NCI-H2227 (cell line): ENCODE data around the gene MATN3.
A peak's percentile ranks its signal among the peaks of the same experiment; 100 is the strongest.
"Not testable (repeated sequence)": the region's sequence is repeated elsewhere in the genome, so short reads cannot be mapped to it uniquely, and the experiment has no call there.

ENCODE experiments used
- DNase-seq: peaks from one replicate; lab custom pipeline; 2025; ENCODE audit not compliant: unreplicated experiment; lab: John Stamatoyannopoulos, UW

The MATN3 gene

DNA sequence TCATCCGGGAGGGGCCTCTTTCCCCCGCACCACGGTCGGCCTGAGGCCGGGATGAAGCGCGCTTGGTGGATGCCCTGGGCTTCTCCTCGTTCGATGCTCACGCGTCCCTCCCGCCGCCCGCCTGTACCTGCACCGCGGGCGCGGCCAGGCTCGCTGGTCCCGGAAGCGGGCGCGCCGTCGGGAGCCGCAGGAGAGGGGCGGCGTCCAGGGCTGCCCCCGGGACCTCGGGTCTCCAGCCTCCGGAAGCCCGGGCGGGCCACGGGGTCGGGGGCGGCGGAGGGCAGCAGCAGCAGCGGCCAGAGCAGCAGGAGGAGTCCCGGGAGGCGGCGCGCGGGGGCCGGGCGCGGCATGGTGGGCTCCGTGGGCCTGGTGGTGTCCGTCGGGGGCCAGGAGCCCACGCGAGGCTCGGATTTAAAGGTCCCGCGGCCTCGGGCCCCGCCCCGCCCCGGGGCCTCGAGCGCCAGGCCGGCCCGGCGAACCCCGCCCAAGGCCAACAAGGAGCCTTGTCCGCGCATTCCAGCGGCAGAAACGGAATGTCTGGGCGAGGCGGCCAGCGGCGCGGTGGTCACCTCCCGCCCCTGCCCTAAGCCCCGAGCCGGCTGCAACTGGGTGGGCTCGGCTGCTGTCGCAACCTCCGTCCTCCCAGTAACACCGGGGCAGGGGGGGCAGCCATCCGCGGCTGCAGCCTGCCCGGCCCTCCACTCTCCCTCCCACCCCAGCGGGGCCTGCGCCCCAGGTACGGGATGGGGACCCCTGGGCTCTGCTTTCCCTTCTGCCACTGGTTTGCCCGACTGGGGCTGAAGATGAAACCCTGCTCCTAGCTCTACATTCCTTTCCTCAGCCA is at the start of gene MATN3:
MATN3 (minus strand) TSS at position 387 of the 844 bp plus-strand sequence; CDS start at position 350, 37 bp downstream.
- DNase-seq: peak; percentile 37

DNA sequence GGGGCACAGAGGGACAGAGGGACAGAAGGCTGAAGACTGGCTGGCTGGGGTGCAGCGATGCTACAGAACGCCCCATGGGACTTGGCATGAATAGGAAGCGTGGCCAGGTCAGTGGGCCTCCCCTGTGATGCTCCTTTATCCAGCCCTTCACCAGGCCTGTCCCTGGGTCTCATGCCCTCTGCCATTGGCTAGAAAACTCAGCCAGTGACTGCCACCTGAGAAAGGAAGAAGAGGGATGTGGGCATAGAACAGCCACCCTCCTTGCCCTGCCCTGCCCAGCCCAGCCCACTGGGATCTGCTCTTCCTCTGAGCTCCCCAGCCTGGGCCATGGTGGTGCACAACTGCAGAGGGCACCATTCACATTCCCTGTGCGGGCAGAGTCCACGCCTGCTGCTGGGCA is 49.5 kb upstream of the MATN3 start:
- DNase-seq: no peak

DNA sequence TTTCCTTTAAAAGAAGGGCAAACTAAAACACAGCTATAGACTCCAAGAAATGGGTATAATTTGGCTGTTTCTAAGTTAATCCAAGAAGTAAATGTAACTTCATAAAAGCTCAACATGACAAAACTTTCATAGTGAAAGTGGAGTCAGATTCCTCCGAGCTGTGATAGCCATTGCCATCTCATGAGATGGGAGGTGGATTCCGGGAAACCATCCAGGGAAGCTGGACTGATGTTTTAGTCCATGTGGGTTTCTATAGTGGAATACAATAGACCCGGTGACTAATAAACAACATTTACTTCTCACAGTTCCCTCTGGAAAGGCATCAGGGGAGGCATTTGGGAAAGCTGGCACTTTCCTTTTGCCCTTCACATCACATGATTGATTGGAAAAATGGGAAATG is 49.0 kb upstream of the MATN3 start:
- no peak for DNase-seq

GRCh38 chr2:20060106-20060505 is 47.6 kb upstream of the MATN3 start:
- no peak for DNase-seq

DNA sequence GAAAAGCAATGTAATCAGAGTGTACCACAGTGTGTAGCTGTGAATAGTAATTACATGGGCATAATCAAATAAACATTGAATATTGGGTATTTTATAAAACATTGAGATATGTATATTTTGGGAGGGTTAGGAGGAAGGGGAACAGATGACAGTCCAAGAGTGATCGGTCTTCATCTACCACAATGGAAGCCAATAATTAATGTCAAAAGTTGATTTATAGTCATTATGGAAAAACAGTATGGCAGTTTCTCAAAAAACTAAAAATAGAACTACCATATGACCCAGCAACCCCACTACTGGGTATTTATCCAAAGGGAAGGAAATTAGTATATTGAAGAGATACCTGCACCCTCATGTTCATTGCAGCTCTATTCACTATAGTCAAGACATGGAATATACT is 44.8 kb upstream of the MATN3 start:
- DNase-seq: no peak

GRCh38 chr2:20054931-20055330 is 42.5 kb upstream of the MATN3 start:
- no peak for DNase-seq

DNA sequence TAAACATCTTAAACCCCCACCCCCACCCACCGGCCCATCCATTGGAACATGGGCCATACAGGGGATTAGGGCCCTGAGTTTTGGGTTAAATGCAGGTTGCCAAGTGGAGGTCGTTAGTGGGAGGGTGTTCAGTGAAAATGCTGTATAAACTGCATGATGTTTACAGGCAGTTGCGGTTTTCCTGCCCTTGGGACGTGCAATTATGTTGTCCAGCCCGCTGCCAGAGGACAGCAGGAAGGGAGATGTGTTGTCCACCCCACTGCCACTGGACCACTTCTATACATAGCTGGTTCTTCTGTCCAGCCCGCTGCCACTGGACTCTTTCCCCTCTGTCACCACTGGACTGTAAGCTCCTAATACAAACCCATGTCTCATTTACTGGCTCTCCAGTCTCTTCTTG is 41.7 kb upstream of the MATN3 start:
- DNase-seq: no peak

DNA sequence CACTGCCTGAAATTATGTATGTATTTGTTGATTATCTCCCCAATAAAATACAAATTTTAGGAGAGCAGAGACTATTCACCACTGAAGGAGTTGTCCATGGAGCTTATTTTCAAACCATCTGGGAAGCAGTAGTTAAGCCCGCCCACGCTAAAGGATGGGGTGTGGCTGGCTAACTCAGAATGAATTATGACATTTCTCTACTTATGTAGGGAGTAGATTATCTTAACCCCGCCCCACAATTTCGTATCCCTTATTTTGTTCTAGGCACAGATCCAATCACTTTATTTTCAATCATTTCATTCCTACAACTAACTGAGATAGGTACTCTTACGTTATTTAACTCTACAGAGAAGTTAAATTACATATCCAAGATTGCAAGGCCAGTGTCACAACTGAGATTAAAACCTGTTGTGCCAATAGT is 40.4 kb upstream of the MATN3 start:
- peak; percentile 67 for DNase-seq

DNA sequence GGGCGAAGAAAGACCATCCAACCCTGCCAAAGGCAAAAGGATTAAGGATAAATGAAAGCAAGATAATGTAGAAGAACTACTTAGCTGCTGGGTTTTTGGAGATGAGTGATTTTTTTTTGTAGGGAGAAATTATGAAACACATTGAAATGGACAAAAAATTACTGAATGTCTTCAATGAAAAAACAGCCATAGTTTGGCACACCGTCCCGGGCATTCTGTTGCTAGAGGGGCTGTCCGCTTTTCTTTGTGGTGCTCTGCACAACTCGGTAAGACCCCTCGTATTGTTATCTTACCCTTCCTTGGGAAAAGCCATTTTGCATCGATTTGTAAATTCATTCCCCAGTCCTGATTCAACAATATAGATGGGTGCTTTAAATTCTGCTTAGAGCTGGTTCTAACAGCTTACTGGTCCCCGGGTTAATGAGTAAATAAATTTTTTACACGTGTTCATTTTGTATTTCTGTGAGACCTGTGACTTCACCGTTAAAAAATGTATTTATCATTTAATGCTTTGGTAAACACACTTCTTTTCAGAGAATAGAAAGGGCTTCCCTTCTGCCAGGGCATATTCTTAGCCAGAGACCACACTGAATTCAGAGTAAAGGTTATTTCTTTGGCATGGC is 39.9 kb upstream of the MATN3 start:
- no peak for DNase-seq

- peak; percentile 99 for DNase-seq
These were observed 39.2 kb upstream of the MATN3 start, which contains the start of gene LAPTM4A for GRCh38 chr2:20051532-20052228. Gene LAPTM4A, minus strand, starts transcription at chr2:20051628. Its CDS starts 108 bp downstream, at chr2:20051520.

DNA sequence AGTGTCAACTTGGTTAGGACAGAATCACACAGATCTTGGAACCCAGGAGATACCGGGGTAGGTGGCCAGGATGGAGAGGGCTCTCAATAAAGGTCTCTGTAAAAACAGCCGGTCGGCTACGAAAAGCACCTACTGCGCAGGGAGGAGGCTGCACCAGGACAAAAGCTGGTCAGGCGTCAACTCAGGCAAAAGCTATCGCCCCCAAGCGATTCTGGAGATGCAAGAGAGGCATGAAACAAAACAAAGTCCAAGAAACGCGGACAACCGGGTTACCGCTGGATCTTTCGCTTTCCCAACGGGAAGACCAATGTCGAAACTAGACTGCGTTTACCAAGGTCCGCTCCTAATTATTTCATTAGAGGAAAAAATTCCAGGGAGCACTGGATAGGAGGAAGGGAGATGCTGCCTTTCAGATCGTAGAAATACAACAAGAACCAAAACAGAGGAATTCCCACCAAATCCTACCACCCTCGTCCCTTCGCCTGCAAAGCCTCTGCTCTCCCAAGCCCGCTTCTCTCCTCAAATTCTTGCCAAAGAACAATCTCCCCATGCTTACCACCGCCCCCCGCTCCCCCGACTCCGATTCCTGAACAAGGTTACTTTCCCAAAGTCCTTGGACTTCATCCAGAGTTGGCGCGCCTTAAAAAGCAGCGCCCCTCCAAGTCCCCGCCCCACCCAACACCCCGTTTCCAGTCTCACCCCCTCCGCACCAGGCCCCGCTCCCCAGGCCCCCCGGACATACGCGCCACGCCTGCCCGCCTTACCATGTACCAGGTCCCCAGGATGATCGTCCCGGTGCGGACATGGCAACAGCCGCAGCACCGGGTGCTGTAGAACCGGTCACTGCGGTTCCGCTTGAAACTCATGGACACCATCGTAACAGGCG is 38.4 kb upstream of the MATN3 start:
- peak; percentile 60 for DNase-seq

DNA sequence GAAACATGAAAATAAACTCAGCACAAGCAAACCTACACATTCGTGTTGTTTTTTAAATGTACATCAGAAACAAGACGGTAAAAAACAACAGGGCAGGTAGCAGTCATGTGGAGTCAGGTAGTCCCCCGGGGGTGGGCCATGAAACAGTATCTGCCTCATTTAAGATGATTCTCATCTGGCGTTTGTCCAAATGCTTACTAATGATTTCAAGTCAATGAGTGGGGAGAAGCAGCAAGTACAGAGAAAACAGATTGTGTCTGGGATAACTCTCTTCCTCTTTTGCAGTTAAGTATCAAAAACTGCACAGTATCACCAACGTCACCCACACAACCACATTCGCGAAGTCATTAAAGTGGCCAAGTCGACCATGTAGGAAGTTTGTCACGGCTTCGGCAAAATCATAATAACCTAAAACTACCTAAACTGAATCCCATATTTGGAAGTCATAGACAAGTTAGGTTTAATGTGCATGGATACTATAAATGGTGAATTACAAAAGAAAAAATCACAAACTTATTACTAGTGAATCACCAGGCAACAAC is 37.7 kb upstream of the MATN3 start:
- DNase-seq: peak; percentile 12

GRCh38 chr2:20049637-20050036 is 37.2 kb upstream of the MATN3 start:
- DNase-seq: peak; percentile 13

- DNase-seq: no peak
These were observed 36.3 kb upstream of the MATN3 start for GRCh38 chr2:20048488-20049448.

DNA sequence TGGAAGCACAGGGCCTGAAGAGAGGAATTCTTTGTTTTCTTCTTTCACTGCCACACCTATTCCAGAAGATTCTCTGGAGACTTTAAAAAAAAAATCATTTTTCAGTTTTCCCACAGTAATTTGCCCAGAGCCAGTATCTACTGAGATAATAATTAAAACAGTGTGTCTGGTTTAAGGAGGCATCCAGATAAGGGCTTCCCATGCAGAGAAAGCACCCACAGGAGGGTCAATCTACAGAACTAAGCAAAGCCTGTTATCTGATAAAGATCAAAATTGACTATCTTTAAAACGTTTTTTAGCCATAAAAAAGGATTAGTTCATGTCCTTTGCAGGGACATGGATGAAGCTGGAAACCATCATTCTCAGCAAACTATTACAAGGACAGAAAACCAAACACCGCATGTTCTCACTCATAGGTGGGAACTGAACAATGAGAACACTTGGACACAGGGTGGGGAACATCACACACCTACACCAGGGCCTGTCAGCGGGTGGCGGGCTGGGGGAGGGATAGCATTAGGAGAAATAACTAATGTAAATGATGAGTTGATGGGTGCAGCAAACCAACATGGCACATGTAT is 33.3 kb upstream of the MATN3 start:
- DNase-seq: not testable (repeated sequence)

DNA sequence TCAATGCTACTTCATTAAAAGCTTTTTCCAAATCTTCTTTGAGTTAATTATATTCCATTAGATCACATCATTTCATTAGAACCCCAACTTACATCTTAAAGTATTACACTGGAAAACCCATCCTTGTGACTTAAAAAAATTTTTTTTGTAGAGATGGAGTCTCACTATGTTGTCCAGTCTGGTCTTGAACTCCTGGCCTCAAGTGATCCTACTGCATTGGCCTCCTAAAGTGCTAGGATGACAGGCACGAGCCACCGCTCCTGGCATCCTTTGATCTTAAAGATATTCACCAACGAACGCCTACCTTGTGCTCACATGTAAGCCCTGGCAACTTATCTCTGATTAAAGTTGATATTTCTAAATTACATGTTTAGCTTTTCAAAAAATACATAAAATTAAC is 32.3 kb upstream of the MATN3 start:
- no peak for DNase-seq

DNA sequence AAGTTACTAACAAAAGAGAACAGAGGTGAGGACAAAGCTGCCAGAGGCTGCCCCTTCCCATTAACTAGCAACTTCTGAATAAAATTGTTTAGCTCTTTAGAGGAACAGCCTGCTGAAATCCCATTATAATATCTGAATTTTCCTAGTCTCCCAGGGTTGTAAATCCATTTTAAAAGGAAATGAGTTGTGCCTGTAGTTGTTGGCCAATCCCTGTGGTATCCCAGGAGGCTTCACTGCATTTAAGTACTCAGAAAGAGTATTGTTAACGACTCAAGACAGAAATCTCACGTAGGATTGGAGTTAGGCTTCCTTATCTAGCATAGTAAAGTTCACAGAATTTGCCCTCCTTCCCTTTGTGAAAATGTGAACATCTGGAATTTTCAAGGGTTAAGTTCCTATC is 30.1 kb upstream of the MATN3 start:
- no peak for DNase-seq

DNA sequence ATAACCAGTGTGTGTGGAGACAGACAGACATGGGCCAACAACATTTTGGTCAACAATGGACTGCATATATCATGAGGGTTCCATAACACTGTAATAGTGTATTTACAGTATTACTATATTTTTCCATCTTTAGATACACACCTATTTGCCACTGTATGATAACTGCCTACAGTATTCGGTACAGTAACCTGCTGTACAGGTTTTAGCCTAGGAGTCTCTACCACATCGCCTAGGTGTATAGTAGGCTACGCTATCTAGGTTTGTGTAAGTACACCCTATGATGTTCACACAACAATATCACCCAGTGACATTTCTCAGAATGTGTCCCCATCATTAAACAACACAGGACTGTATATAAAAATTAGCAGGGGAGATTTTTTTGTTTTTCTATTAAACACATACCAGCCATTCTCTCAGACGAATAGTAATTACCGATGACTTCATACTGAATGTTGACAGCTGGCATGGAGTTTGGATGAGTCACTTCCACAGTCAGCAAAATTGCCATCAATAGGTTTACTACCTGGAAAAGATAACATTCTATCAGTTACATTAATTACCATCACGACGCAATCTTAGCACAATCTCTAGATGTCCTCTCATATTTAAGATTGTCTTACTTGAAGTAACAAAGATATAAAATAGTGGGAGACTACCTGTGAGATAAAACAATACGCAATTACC is 28.2 kb upstream of the MATN3 start:
- no peak for DNase-seq
